HepG2 (cell line): ENCODE measurements around the gene LRP1B. TPM values are rescaled to one million over a fixed set of nuclear protein-coding genes. Genes with fewer than 3 reads are reported as not detected.

Experiments used
- ATAC-seq: fragments of 200-7000 bp; cut with Tn5 transposase; 3 replicates; pipeline ENCODE4 v1.9.1; 2020; ENCODE audit warnings: mild to moderate bottlenecking, moderate library complexity
- BruUV-seq: library from RNA; stranded (reverse); fragments of 400-500 nt; replicated peaks from 2 replicates; lab custom pipeline; 2021; lab: Mats Ljungman, UMichigan
- CTCF ChIA-PET: fragments of 300-600 bp; formaldehyde crosslinking; extraction: SDS; loops from one replicate; lab custom pipeline; 2021; ENCODE audit warnings: low total read pairs, inconsistent platforms, low intra/inter-chr PET ratio; lab: Yijun Ruan, JAX
- POLR2A ChIA-PET: fragments of 350-600 bp; sonication (Branson Sonifier 250); formaldehyde crosslinking; loops from one replicate; lab custom pipeline; 2020; ENCODE audit warnings: antibody characterized with exemption, inconsistent platforms; lab: Yijun Ruan, JAX
- DNase-seq: peaks from one replicate; pipeline ENCODE4 v3.0.0-alpha.2; 2015; ENCODE audit warnings: low spot score
- FAIRE-seq: peaks from 3 replicates; lab custom pipeline; 2011; peaks lifted over from hg19 to GRCh38; lab: Jason Lieb, UNC
- H2AFZ ChIP-seq: one replicate; pipeline ENCODE4 v1.6.1; 2011; ENCODE audit warnings: low read length, inconsistent platforms
- H3K27ac ChIP-seq: fragments of 300-600 bp; 3 replicates; pipeline ENCODE4 v1.8.0; 2011; ENCODE audit warnings: mixed run types, mild to moderate bottlenecking, mixed read lengths, low read length, inconsistent platforms; ENCODE audit not compliant: insufficient read depth; ENCODE audit errors: extremely low read length
- H3K27me3 ChIP-seq, 2 experiments: fragments of 200-600 bp in 1 of 2; 2 replicates in 1 of 2; 3 replicates in 1 of 2; pipeline versions ENCODE4 v1.6.0 to v1.8.0; 2011; ENCODE audit warnings: low read length in 2 of 2, mild to moderate bottlenecking in 2 of 2, moderate library complexity in 2 of 2, inconsistent platforms in 1 of 2; ENCODE audit not compliant: insufficient read depth in 2 of 2, control insufficient read depth in 1 of 2
- H3K36me3 ChIP-seq, 2 experiments: fragments of 200-600 bp in 1 of 2; replicated peaks in 1 of 2; 2 replicates in 1 of 2; 3 replicates in 1 of 2; pipeline versions ENCODE4 v1.5.1 to v1.8.0; 2011; ENCODE audit warnings: low read length in 2 of 2, inconsistent platforms in 1 of 2; ENCODE audit not compliant: insufficient read depth in 2 of 2, control insufficient read depth in 1 of 2
- H3K4me1 ChIP-seq: 2 replicates; pipeline ENCODE4 v1.5.1; 2012; ENCODE audit warnings: low read length, inconsistent platforms; ENCODE audit not compliant: insufficient read depth
- H3K4me2 ChIP-seq: 2 replicates; pipeline ENCODE4 v1.6.0; 2011; ENCODE audit warnings: low read depth, low read length, inconsistent platforms
- H3K4me3 ChIP-seq, 3 experiments: fragments of 200-600 bp in 1 of 3; sonication (generic), shearing (Covaris generic) in 1 of 3; replicated peaks in 1 of 3; 2 replicates each; pipeline ENCODE4 v1.5.1; 2011 to 2016; ENCODE audit warnings: low read length in 3 of 3, inconsistent platforms in 2 of 3, low read depth in 2 of 3, mild to moderate bottlenecking in 2 of 3, control low read depth in 1 of 3, mixed read lengths in 1 of 3; ENCODE audit not compliant: insufficient read depth in 1 of 3
- H3K79me2 ChIP-seq: one replicate; pipeline ENCODE4 v1.6.1; 2011; ENCODE audit warnings: low read length, inconsistent platforms; ENCODE audit not compliant: insufficient read depth
- H3K9ac ChIP-seq: 2 replicates; pipeline ENCODE4 v1.6.0; 2011; ENCODE audit warnings: mild to moderate bottlenecking, low read depth, low read length, inconsistent platforms; ENCODE audit not compliant: insufficient read depth
- H3K9me3 ChIP-seq: 2 replicates; pipeline ENCODE4 v1.5.1; 2012; ENCODE audit warnings: mild to moderate bottlenecking, low read length
- H4K20me1 ChIP-seq: 2 replicates; pipeline ENCODE4 v1.6.0; 2011; ENCODE audit warnings: inconsistent platforms, mild to moderate bottlenecking, low read length, moderate library complexity; ENCODE audit not compliant: insufficient read depth
- BRD4 ChIP-seq: sonication (generic); formaldehyde crosslinking; IDR thresholded peaks from 2 replicates; pipeline ENCODE4 v1.4.0; 2020; ENCODE audit warnings: missing genetic modification reagents
- BRF2 ChIP-seq: sonication (generic); formaldehyde crosslinking; IDR thresholded peaks from 2 replicates; pipeline ENCODE4 v1.8.1; 2022; ENCODE audit warnings: mild to moderate bottlenecking, missing genetic modification reagents
- HOXA3 ChIP-seq: sonication (generic); formaldehyde crosslinking; IDR thresholded peaks from 2 replicates; pipeline ENCODE4 v1.5.0; 2020; ENCODE audit warnings: missing genetic modification reagents
- KDM2A ChIP-seq: sonication (generic); formaldehyde crosslinking; IDR thresholded peaks from 2 replicates; pipeline ENCODE4 v1.4.0; 2020; ENCODE audit warnings: low read depth, missing genetic modification reagents, borderline replicate concordance
- MAZ ChIP-seq, 2 experiments: sonication (generic) in 1 of 2; formaldehyde crosslinking in 1 of 2; IDR thresholded peaks; 2 replicates each; pipeline versions ENCODE4 v1.5.0 to v1.6.1; 2012 to 2020; ENCODE audit warnings: low read depth in 2 of 2, mild to moderate bottlenecking in 2 of 2, borderline replicate concordance in 1 of 2, improper control_type of control experiment in 1 of 2, low read length in 1 of 2, missing genetic modification reagents in 1 of 2, moderate library complexity in 1 of 2
- MTF2 ChIP-seq: sonication (generic); formaldehyde crosslinking; IDR thresholded peaks from 2 replicates; pipeline ENCODE4 v1.5.0; 2020; ENCODE audit warnings: missing genetic modification reagents, borderline replicate concordance
- NCOA1 ChIP-seq: sonication (generic); formaldehyde crosslinking; IDR thresholded peaks from 2 replicates; pipeline ENCODE4 v1.9.0; 2021; ENCODE audit warnings: missing genetic modification reagents
- NFAT5 ChIP-seq: sonication (generic); formaldehyde crosslinking; IDR thresholded peaks from 2 replicates; pipeline ENCODE4 v1.4.0; 2020; ENCODE audit warnings: missing genetic modification reagents
- NFE2 ChIP-seq: sonication (generic); formaldehyde crosslinking; IDR thresholded peaks from 2 replicates; pipeline ENCODE4 v1.4.0; 2020; ENCODE audit warnings: missing genetic modification reagents
- NONO ChIP-seq, 2 experiments: fragments of 450-650 bp in 1 of 2; sonication (generic) in 1 of 2; formaldehyde crosslinking in 1 of 2; IDR thresholded peaks in 1 of 2; conservative IDR thresholded peaks in 1 of 2; 2 replicates each; pipeline versions ENCODE4 v1.6.1 to v1.8.0; 2017 to 2022; ENCODE audit warnings: mild to moderate bottlenecking in 1 of 2, missing genetic modification reagents in 1 of 2, moderate library complexity in 1 of 2
- NR2F1 ChIP-seq, 2 experiments: fragments of 450-650 bp in 1 of 2; formaldehyde crosslinking in 1 of 2; IDR thresholded peaks; 2 replicates each; pipeline versions ENCODE4 v1.5.0 to v1.6.1; 2016 to 2020; ENCODE audit warnings: mild to moderate bottlenecking in 1 of 2, missing compliant biosample characterization in 1 of 2, missing genetic modification reagents in 1 of 2, moderate library complexity in 1 of 2
- PREB ChIP-seq: sonication (generic); formaldehyde crosslinking; IDR thresholded peaks from 2 replicates; pipeline ENCODE4 v1.4.0; 2020; ENCODE audit warnings: missing genetic modification reagents
- RFXANK ChIP-seq: IDR thresholded peaks from 2 replicates; pipeline ENCODE4 v1.6.1; 2016
- SIX4 ChIP-seq: sonication (generic); formaldehyde crosslinking; IDR thresholded peaks from 2 replicates; pipeline ENCODE4 v1.4.0; 2020; ENCODE audit warnings: missing genetic modification reagents
- SP4 ChIP-seq: sonication (generic); formaldehyde crosslinking; IDR thresholded peaks from 2 replicates; pipeline ENCODE4 v1.8.1; 2023; ENCODE audit warnings: mild to moderate bottlenecking, missing genetic modification reagents
- ZNF138 ChIP-seq: sonication (generic); formaldehyde crosslinking; IDR thresholded peaks from 2 replicates; pipeline ENCODE4 v1.5.0; 2020; ENCODE audit warnings: mild to moderate bottlenecking, low read depth, missing genetic modification reagents
- ZNF660 ChIP-seq: sonication (generic); formaldehyde crosslinking; IDR thresholded peaks from 2 replicates; pipeline ENCODE4 v1.5.1; 2020; ENCODE audit warnings: mild to moderate bottlenecking, low read depth, missing genetic modification reagents, borderline replicate concordance
- WGBS: methylation state at CpG from one replicate; pipeline ENCODE4 v1.1.6; 2017; ENCODE audit warnings: low lambda C conversion rate; 5-methylcytosine and 5-hydroxymethylcytosine counted together
- in situ Hi-C: cut with HindIII; loops from 2 replicates; pipeline ENCODE4 v1.10.0; 2017; ENCODE audit warnings: low pct_unique_long_range_greater_than_20kb; ENCODE audit not compliant: extremely low pct_ligation_motif_present
- intact Hi-C: fragments of 100-400 bp; cut with micrococcal nuclease; formaldehyde crosslinking; loops from one replicate; pipeline ENCODE4 v1.10.0; 2022; ENCODE audit not compliant: unreplicated experiment
- polyA plus RNA-seq, 8 experiments: library from polyadenylated mRNA; depleted of rRNA in 3 of 8; stranded (reverse) in 7 of 8; unstranded in 1 of 8; fragments of >200 nt; fragmentation: Illumina TruSeq in 4 of 8; extraction: Trizol in 4 of 8; gene quantifications; 2 replicates each; pipeline versions ENCODE4 v1.2.1 to v1.2.3, GENCODE V29; 2011 to 2016; ENCODE audit warnings: low read depth in 4 of 8, missing spikeins in 1 of 8, mixed read lengths in 1 of 8; ENCODE audit not compliant: insufficient read depth in 1 of 8
- total RNA-seq, 5 experiments: library from RNA; depleted of rRNA; stranded (reverse); fragments of >200 nt; fragmentation: Illumina TruSeq; extraction: Trizol; gene quantifications; 2 replicates each; pipeline ENCODE4 v1.2.3, GENCODE V29; 2016; ENCODE audit warnings: low read depth in 1 of 5

The LRP1B gene
- total and polyA plus RNA-seq, 2 of the 13 experiments (the other 11 are each of a cell fraction or from before 2014, with no cell fraction given): 0.04 TPM; not detected in 1

- no peak for TF ChIP-seq KDM2A (CRISPR knock-in tag)
- no peak for TF ChIP-seq BRD4
- TF ChIP-seq SIX4 (CRISPR knock-in tag): no peak
- TF ChIP-seq NONO (IDR thresholded peaks at IDR 0.05): no peak
- TF ChIP-seq NONO (CRISPR knock-in tag; conservative IDR thresholded peaks at IDR 0.05): no peak
- TF ChIP-seq MTF2 (CRISPR knock-in tag): no peak
- TF ChIP-seq SP4: no peak
- TF ChIP-seq NFE2 (CRISPR knock-in tag): no peak
- TF ChIP-seq HOXA3 (CRISPR knock-in tag): no peak
- TF ChIP-seq, all 625 proteins: peak for 0
Observed at GRCh38 chr2:141899740-141900139, 231.1 kb downstream of the LRP1B start (continued).

GRCh38 chr2:141889788-141890187 is 241.0 kb downstream of the LRP1B start:
- ATAC-seq (no peak), DNase-seq (no peak), FAIRE-seq (no peak)
- Histone ChIP-seq H3K79me2 (no peaks in the 10 kb centered on the region), H4K20me1 (no peaks in the 10 kb centered on the region), H3K4me3 (no peak overlapping the region), H2AFZ (no peak overlapping the region), H3K27me3 (no peaks in the 10 kb centered on the region), H3K9ac (no peak overlapping the region), H3K4me2 (no peak overlapping the region), H3K36me3 (no peaks in the 10 kb centered on the region), H3K27ac (no peak overlapping the region), H3K9me3 (no peaks in the 10 kb centered on the region), H3K4me1 (no peaks in the 10 kb centered on the region)
- in situ Hi-C loops: no loop called here
- CTCF ChIA-PET: no interaction called here
- no TSS peak for BruUV-seq
- WGBS: 0% methylated on average over 1 of the region's 1 CpG
- intact Hi-C loops: no loop called here
- POLR2A ChIA-PET: no interaction called here
- TF ChIP-seq RFXANK (CRISPR knock-in tag): no peak
- no peak for TF ChIP-seq ZNF660 (CRISPR knock-in tag)
- TF ChIP-seq MAZ (IDR thresholded peaks at IDR 0.05; ENCODE audit: borderline replicate concordance, low read depth, low read length): no peak
- no peak for TF ChIP-seq MAZ (CRISPR knock-in tag; IDR thresholded peaks at IDR 0.05; ENCODE audit: low read depth)
- TF ChIP-seq ZNF138 (CRISPR knock-in tag): no peak
- TF ChIP-seq NR2F1 (CRISPR knock-in tag; IDR thresholded peaks at IDR 0.05): no peak
- no peak for TF ChIP-seq NFAT5 (CRISPR knock-in tag)
- TF ChIP-seq NCOA1 (CRISPR knock-in tag): no peak
- no peak for TF ChIP-seq PREB (CRISPR knock-in tag)
- TF ChIP-seq BRF2: no peak
